ENCODE data around the gene IFNG. TPM values are rescaled to one million over a fixed set of nuclear protein-coding genes. Genes with fewer than 3 reads are reported as not detected.

Gene IFNG
- polyA plus RNA-seq, 2 of the 4 experiments (the other 2 are of a cell fraction), result not detected

GRCh38 chr12:68177562-68177961 is 18.0 kb upstream of the IFNG start:
- DNase-seq (ENCODE audit: low read depth in 1 of 2, low spot score in 1 of 2) (no peak), FAIRE-seq (no peak), ATAC-seq (no peak)
- WGBS (ENCODE audit: missing lambda C conversion rate), result 22% methylated on average over 2 of the region's 2 CpGs
- H3K4me3 ChIP-seq, result no peak overlapping the region
- POLR2A ChIA-PET, result no interaction called here
- no peak for TF ChIP-seq SMC3 (IDR thresholded peaks at IDR 0.05)
- TF ChIP-seq ZNF302 (CRISPR knock-in tag; IDR thresholded peaks at IDR 0.05), result no peak
- no peak for TF ChIP-seq CTCF (IDR thresholded peaks at IDR 0.05)
- TF ChIP-seq ZFP36 (IDR thresholded peaks at IDR 0.05; ENCODE audit: borderline replicate concordance, partially characterized antibody), result no peak
- no peak for TF ChIP-seq EP300 (IDR thresholded peaks at IDR 0.05)
- TF ChIP-seq, protein P1, sequence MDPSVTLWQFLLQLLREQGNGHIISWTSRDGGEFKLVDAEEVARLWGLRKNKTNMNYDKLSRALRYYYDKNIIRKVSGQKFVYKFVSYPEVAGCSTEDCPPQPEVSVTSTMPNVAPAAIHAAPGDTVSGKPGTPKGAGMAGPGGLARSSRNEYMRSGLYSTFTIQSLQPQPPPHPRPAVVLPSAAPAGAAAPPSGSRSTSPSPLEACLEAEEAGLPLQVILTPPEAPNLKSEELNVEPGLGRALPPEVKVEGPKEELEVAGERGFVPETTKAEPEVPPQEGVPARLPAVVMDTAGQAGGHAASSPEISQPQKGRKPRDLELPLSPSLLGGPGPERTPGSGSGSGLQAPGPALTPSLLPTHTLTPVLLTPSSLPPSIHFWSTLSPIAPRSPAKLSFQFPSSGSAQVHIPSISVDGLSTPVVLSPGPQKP (IDR thresholded peaks at IDR 0.05; ENCODE audit: low read depth, low read length), result no peak
- TF ChIP-seq BHLHE40 (IDR thresholded peaks at IDR 0.05; ENCODE audit: low read depth, low read length), result no peak
- TF ChIP-seq KDM1A (IDR thresholded peaks at IDR 0.05; ENCODE audit: low read depth), result no peak
- no peak for TF ChIP-seq EHF (CRISPR knock-in tag; IDR thresholded peaks at IDR 0.05)
- TF ChIP-seq TP53 (CRISPR knock-in tag; IDR thresholded peaks at IDR 0.05), result no peak
- TF ChIP-seq, protein P2, sequence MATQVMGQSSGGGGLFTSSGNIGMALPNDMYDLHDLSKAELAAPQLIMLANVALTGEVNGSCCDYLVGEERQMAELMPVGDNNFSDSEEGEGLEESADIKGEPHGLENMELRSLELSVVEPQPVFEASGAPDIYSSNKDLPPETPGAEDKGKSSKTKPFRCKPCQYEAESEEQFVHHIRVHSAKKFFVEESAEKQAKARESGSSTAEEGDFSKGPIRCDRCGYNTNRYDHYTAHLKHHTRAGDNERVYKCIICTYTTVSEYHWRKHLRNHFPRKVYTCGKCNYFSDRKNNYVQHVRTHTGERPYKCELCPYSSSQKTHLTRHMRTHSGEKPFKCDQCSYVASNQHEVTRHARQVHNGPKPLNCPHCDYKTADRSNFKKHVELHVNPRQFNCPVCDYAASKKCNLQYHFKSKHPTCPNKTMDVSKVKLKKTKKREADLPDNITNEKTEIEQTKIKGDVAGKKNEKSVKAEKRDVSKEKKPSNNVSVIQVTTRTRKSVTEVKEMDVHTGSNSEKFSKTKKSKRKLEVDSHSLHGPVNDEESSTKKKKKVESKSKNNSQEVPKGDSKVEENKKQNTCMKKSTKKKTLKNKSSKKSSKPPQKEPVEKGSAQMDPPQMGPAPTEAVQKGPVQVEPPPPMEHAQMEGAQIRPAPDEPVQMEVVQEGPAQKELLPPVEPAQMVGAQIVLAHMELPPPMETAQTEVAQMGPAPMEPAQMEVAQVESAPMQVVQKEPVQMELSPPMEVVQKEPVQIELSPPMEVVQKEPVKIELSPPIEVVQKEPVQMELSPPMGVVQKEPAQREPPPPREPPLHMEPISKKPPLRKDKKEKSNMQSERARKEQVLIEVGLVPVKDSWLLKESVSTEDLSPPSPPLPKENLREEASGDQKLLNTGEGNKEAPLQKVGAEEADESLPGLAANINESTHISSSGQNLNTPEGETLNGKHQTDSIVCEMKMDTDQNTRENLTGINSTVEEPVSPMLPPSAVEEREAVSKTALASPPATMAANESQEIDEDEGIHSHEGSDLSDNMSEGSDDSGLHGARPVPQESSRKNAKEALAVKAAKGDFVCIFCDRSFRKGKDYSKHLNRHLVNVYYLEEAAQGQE (IDR thresholded peaks at IDR 0.05), result no peak
- no peak for TF ChIP-seq JUN (IDR thresholded peaks at IDR 0.05)
- no peak for TF ChIP-seq RAD21 (conservative IDR thresholded peaks at IDR 0.05 in 1 of 2, IDR thresholded peaks at IDR 0.05 in 1 of 2)
- TF ChIP-seq CEBPB (IDR thresholded peaks at IDR 0.05), result no peak
- TF ChIP-seq MYC (IDR thresholded peaks at IDR 0.05; ENCODE audit: borderline replicate concordance, low read length), result no peak
- TF ChIP-seq FOSL2 (IDR thresholded peaks at IDR 0.05), result no peak
- no peak for TF ChIP-seq FOSL2 (CRISPR knock-in tag; IDR thresholded peaks at IDR 0.05)
- no peak for TF ChIP-seq FOSB (CRISPR knock-in tag; IDR thresholded peaks at IDR 0.05)
- no peak for TF ChIP-seq HDAC2 (IDR thresholded peaks at IDR 0.05)
- no peak for TF ChIP-seq ESRRA (IDR thresholded peaks at IDR 0.05; ENCODE audit: borderline replicate concordance, low read length)
- TF ChIP-seq NR3C1 (IDR thresholded peaks at IDR 0.05), result no peak
- CTCF ChIA-PET, result no interaction called here
- H3K4me1 ChIP-seq, result no peaks in the 10 kb centered on the region
- no peaks in the 10 kb centered on the region for H3K9me3 ChIP-seq
- H3K27ac ChIP-seq, result no peak overlapping the region
- no peak overlapping the region for H3K4me2 ChIP-seq

GRCh38 chr12:68176257-68176656 is 16.7 kb upstream of the IFNG start:
- FAIRE-seq (no peak), ATAC-seq (no peak), DNase-seq (ENCODE audit: low read depth in 1 of 2, low spot score in 1 of 2) (no peak)
- Histone ChIP-seq H3K9me3 (no peaks in the 10 kb centered on the region), H3K4me3 (no peak overlapping the region), H3K4me1 (no peaks in the 10 kb centered on the region), H3K27ac (no peak overlapping the region), H3K4me2 (no peak overlapping the region)
- POLR2A ChIA-PET, result no interaction called here
- CTCF ChIA-PET, result no interaction called here
- TF ChIP-seq NPAS2 (CRISPR knock-in tag; IDR thresholded peaks at IDR 0.05; ENCODE audit: borderline replicate concordance) (no peak), RCOR1 (IDR thresholded peaks at IDR 0.05; ENCODE audit: low read depth, low read length) (no peak), HDAC2 (IDR thresholded peaks at IDR 0.05) (no peak), MAZ (IDR thresholded peaks at IDR 0.05; ENCODE audit: borderline replicate concordance, low read depth, low read length) (no peak), RARB (CRISPR knock-in tag; IDR thresholded peaks at IDR 0.05) (no peak), POLR2AphosphoS2 (conservative IDR thresholded peaks at IDR 0.05; ENCODE audit: low read length) (no peak), HOXB13 (CRISPR knock-in tag; IDR thresholded peaks at IDR 0.05; ENCODE audit: low read depth) (no peak), ZSCAN20 (CRISPR knock-in tag; IDR thresholded peaks at IDR 0.05) (no peak), CTCF (IDR thresholded peaks at IDR 0.05) (no peak), RAD21 (conservative IDR thresholded peaks at IDR 0.05 in 1 of 2, IDR thresholded peaks at IDR 0.05 in 1 of 2) (no peak)
- TF ChIP-seq, protein P3, sequence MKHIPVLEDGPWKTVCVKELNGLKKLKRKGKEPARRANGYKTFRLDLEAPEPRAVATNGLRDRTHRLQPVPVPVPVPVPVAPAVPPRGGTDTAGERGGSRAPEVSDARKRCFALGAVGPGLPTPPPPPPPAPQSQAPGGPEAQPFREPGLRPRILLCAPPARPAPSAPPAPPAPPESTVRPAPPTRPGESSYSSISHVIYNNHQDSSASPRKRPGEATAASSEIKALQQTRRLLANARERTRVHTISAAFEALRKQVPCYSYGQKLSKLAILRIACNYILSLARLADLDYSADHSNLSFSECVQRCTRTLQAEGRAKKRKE (CRISPR knock-in tag; IDR thresholded peaks at IDR 0.05; ENCODE audit: low read depth), result no peak
